OCI-LY3 (cell line): Measurements from ENCODE around the gene LACRT.

Experiments
- H2AFZ ChIP-seq: fragments of 200-600, 300-600 bp; shearing (Covaris generic); 2 replicates; pipeline ENCODE4 v1.6.0; 2014; ENCODE audit warnings: antibody characterized with exemption, low read depth, low read length
- H3K27ac ChIP-seq: fragments of 200-600, 300-600 bp; sonication (generic); 2 replicates; pipeline ENCODE4 v1.5.1; 2014; ENCODE audit warnings: mild to moderate bottlenecking, low read length, moderate library complexity, mixed read lengths
- H3K27me3 ChIP-seq: fragments of 200-600, 300-600 bp; sonication (generic); 2 replicates; pipeline ENCODE4 v1.6.1; 2014; ENCODE audit warnings: low read depth, low read length, mixed read lengths
- H3K36me3 ChIP-seq: fragments of 200-600, 300-600 bp; sonication (generic); replicated peaks from 2 replicates; pipeline ENCODE3; 2014; ENCODE audit warnings: low read depth, low read length, mixed read lengths
- H3K4me1 ChIP-seq: fragments of 300-600, 200-600 bp; sonication (generic); 2 replicates; pipeline ENCODE4 v1.6.1; 2014; ENCODE audit warnings: low read length, mixed read lengths
- H3K4me2 ChIP-seq: fragments of 200-600, 300-600 bp; sonication (generic); 2 replicates; pipeline ENCODE4 v1.6.1; 2014; ENCODE audit warnings: low read length, mixed read lengths
- H3K4me3 ChIP-seq: fragments of 300-600, 200-600 bp; sonication (generic); 2 replicates; pipeline ENCODE4 v1.5.1; 2014; ENCODE audit warnings: antibody characterized with exemption, mild to moderate bottlenecking, low read length, moderate library complexity
- H3K79me2 ChIP-seq: fragments of 300-600, 200-600 bp; shearing (Covaris generic); 2 replicates; pipeline ENCODE4 v1.6.1; 2014; ENCODE audit warnings: mild to moderate bottlenecking, low read length, mixed read lengths
- H3K9ac ChIP-seq: fragments of 300-600, 200-600 bp; shearing (Covaris generic); 2 replicates; pipeline ENCODE4 v1.6.0; 2014; ENCODE audit warnings: mild to moderate bottlenecking, low read length, moderate library complexity
- H3K9me3 ChIP-seq: fragments of 200-600, 300-600 bp; shearing (Covaris generic); 2 replicates; pipeline ENCODE4 v1.6.1; 2014; ENCODE audit warnings: low read length, mixed read lengths; ENCODE audit not compliant: insufficient read depth
- H4K20me1 ChIP-seq: fragments of 200-600, 300-600 bp; sonication (generic); 2 replicates; pipeline ENCODE4 v1.6.1; 2016; ENCODE audit warnings: low read length, mixed read lengths; ENCODE audit not compliant: insufficient read depth
- CTCF ChIP-seq: fragments of 200-600, 300-600 bp; sonication (generic); IDR thresholded peaks from 2 replicates; pipeline ENCODE4 v1.5.1; 2014; ENCODE audit warnings: antibody characterized with exemption, low read length, low read depth
- EZH2phosphoT487 ChIP-seq: fragments of 200-600 bp; shearing (Covaris generic); IDR thresholded peaks from 2 replicates; pipeline ENCODE4 v1.6.1; 2018; ENCODE audit warnings: antibody characterized with exemption, mixed run types, low read depth

LACRT gene

GRCh38 chr12:54625598-54625997 lies 9.1 kb downstream of the LACRT start:
- no peaks in the 10 kb centered on the region for H3K4me1 ChIP-seq
- H2AFZ ChIP-seq: no peak overlapping the region
- H4K20me1 ChIP-seq: no peaks in the 10 kb centered on the region
- no peak overlapping the region for H3K4me2 ChIP-seq
- no peak overlapping the region for H3K27ac ChIP-seq
- peaks cover 18% of the 10 kb centered on the region for H3K27me3 ChIP-seq
- H3K9ac ChIP-seq: no peak overlapping the region
- no peaks in the 10 kb centered on the region for H3K36me3 ChIP-seq
- H3K9me3 ChIP-seq: peaks cover 13% of the 10 kb centered on the region; the same call in 1 of the 2 replicates
- no peaks in the 10 kb centered on the region for H3K79me2 ChIP-seq
- TF ChIP-seq EZH2phosphoT487 (no peak), CTCF (no peak)
- H3K4me3 ChIP-seq: no peak overlapping the region

- Histone ChIP-seq H4K20me1 (no peaks in the 10 kb centered on the region), H3K4me1 (no peaks in the 10 kb centered on the region), H3K27me3 (peaks cover 18% of the 10 kb centered on the region), H3K4me2 (no peak overlapping the region), H3K79me2 (no peaks in the 10 kb centered on the region), H2AFZ (no peak overlapping the region), H3K36me3 (no peaks in the 10 kb centered on the region), H3K27ac (no peak overlapping the region), H3K9me3 (peaks cover 13% of the 10 kb centered on the region; the same call in 1 of the 2 replicates), H3K9ac (no peak overlapping the region), H3K4me3 (no peak overlapping the region)
- TF ChIP-seq CTCF (no peak), EZH2phosphoT487 (no peak)
Observed at GRCh38 chr12:54624315-54625279, 10.1 kb downstream of the LACRT start.

GRCh38 chr12:54622463-54623183 lies 12.1 kb downstream of the LACRT start:
- Histone ChIP-seq H3K27me3 (peaks cover 35% of the 10 kb centered on the region), H3K27ac (no peak overlapping the region), H2AFZ (no peak overlapping the region), H3K79me2 (no peaks in the 10 kb centered on the region), H3K36me3 (no peaks in the 10 kb centered on the region), H4K20me1 (no peaks in the 10 kb centered on the region), H3K9me3 (peaks cover 4% of the 10 kb centered on the region; the same call in 1 of the 2 replicates), H3K4me3 (no peak overlapping the region), H3K9ac (no peak overlapping the region), H3K4me2 (no peak overlapping the region), H3K4me1 (no peaks in the 10 kb centered on the region)
- TF ChIP-seq CTCF (peak; percentile 35), EZH2phosphoT487 (no peak)
